Measurements from ENCODE around the gene PEX14.

Gene PEX14

GRCh38 chr1:10653370-10654125, 178.8 kb downstream of the PEX14 start:
- no peak for DNase-seq

- no peak for DNase-seq
These were observed 180.3 kb downstream of the PEX14 start for GRCh38 chr1:10655002-10655401.

DNA sequence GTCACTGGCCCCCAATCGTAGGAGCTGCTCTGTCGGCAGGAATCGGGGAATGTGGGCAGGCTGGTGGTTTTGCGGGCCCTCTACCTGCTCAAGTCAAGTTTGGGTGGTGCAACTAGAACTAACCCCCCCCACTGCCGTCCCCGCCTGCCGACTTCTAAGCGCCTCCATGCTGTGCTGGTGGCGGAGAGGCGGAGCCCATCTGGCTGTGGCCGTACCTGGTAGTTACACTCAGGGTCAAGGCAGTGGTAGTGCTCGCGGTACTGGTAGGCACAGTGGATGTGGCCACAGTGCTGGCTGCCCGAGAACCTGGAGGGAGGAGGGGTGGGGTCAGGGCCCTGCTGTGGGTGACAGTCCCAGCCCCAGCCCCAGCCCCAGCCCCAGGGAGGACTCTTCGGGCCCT, 181.7 kb downstream of the PEX14 start:
- no peak for DNase-seq

DNA sequence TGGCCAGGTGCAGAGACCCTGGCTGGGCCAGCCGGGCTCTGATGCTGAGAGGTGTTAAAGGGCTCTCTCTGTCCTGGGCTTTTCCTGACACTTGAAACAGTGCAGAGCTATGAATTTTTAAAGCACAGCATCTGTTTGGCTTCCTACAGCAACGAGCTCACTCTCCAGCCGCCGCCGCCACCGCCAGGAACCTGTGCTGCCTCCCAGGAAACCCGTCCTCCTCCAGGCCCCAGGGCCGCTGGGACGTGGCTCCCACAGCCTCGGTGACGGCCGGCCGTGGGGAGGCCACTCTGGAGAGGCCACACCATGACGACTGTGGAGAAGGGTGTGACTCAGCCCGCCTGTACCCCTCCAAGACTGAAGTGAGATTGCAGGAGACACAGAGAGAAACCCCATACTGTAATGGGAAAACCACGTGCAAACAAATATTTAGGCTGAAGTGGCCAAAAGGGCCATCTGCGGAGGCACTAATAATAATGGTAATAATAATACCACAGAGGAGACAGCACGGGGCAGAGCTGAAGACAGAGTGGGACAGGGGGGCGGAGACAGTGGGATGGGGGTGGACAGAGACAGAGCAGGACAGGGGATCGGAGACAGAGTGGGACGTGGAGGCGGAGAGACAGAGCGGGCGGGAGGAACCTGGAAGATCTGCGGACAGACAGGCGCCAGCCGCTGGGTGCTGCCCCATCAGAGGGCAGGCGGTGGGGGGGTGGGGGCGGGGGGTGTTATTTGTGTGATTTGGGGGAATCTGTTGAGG, 182.5 kb downstream of the PEX14 start:
- DNase-seq, result no peak

- no peak for DNase-seq
These were observed 183.8 kb downstream of the PEX14 start for GRCh38 chr1:10658396-10659066.

GRCh38 chr1:10659218-10659617, 184.5 kb downstream of the PEX14 start:
- DNase-seq, result no peak

DNA sequence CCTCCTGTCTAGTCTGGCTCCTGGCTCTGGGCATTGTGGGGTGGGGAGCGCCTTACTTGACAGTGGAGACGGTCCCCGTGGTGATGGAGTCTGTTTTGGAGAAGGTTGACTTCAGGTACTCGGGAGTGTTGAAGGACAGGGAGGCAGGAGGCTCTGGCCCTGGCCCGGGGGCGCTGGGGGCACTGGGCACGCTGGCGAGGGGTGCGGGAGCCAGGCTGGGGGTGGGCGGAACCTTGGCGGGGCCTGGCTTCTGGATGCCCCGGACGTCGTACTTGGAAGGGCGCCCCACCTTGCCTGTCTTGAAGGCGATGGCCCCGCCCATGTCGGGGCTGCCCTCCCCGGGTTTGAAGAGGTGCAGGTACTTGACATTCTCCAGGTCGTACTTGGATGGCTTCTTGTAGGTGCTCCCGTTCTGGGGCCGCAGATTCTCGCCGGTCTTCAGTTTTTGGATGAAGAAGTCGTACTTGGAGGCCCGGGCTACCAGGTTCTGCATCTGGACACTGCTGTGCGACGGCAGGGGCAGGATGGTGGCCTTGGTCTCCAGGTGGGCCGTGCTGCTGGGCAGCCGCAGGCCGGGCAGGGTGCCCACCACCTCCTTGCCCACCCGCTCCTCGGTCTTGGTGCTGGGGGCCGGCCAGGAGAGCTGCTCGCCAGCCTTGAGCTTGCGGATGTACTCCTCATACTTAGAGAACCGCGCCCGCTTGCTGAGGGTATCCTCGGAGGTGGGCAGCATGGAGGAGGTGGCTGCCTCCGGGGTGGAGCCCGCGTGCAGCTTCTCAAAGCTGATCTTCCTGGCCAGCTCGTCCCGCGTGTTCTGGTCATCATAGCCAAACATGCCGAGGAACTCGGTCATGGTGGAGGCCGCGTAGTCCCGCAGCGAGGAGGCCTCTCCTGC, 185.1 kb downstream of the PEX14 start:
- no peak for DNase-seq

DNA sequence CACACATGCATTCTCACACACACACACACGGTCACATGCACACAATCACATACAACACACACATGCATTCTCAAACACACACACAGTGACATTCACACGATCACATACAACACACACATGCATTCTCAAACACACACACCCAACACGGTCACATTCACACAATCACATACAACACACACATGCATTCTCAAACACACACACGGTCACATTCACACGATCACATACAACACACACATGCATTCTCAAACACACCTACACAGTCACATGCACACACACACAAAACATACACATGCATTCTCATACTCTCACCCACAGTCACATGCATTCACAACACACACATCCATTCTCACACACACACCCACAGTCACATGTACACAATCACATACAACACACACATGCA, 186.7 kb downstream of the PEX14 start:
- DNase-seq, result no peak

GRCh38 chr1:10662090-10662688, 187.4 kb downstream of the PEX14 start:
- DNase-seq, result no peak

GRCh38 chr1:10662824-10663677, 188.3 kb downstream of the PEX14 start:
- DNase-seq, result no peak

GRCh38 chr1:10663678-10664035, 188.9 kb downstream of the PEX14 start:
- no peak for DNase-seq

DNA sequence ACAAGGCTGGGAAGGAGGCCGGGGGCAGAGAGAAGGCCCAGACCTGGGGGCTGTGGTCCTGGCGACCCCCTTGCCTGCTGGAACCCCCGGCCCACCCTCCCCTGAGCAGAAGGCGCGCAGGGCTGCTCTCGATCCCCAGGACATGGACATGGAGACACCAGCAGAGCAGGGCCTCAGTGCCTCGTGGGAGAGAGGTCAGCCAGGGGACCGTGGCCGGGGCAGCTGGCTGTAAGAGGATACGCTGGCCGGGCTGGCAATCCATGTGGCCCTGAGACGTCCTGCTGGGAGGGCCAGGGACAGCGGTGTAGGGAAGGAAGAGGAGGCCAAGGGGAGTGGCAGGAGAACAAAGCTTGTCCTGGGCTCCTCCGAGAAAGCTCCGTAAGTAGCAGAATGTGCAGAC, 189.5 kb downstream of the PEX14 start:
- DNase-seq, result no peak

- DNase-seq, result no peak
These were observed 190.5 kb downstream of the PEX14 start for GRCh38 chr1:10665226-10665625.

DNA sequence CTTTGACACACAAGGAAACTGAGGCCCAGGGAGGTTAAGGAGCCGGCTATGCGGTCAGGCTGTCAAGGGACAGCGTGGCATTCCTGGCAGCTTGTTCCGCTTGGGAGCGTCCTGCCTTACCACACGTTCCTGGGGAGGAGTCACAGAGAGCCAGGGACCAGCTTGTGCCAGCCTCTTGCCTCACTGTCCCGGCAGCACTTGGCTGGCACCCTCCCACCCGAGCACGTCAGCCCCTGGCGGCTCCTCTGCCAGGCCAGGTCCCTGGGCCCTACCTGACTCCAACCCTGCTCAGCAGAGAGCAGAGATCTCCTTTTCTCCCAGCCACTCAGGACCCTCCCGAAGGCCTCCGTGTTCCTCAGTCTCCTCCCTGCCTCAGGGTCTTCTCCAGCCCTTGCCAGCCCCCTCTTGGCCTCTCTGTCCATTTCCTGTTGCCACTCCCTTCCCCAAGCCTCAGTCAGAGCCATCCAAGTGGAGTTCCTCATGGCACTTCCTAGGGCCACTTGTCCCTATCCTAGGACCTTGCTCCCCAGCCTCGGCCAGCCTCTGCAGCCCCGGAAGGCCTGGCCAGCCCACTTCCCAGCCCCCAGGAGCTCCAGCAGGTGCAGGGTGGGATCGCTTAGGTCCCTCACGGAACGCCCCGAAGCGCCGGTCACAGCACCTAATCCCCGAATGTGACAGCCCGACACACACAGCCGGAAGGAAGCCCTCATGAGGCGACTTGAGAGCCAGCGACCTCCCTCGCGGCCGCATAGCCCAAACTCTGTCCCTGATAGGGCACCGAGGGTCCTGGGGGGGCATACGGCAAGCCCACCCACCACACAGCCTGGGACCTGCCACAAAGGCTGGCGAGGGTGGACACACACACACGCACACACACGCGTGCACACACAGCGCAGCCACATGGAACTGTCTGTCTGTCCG, 191.4 kb downstream of the PEX14 start:
- no peak for DNase-seq

DNA sequence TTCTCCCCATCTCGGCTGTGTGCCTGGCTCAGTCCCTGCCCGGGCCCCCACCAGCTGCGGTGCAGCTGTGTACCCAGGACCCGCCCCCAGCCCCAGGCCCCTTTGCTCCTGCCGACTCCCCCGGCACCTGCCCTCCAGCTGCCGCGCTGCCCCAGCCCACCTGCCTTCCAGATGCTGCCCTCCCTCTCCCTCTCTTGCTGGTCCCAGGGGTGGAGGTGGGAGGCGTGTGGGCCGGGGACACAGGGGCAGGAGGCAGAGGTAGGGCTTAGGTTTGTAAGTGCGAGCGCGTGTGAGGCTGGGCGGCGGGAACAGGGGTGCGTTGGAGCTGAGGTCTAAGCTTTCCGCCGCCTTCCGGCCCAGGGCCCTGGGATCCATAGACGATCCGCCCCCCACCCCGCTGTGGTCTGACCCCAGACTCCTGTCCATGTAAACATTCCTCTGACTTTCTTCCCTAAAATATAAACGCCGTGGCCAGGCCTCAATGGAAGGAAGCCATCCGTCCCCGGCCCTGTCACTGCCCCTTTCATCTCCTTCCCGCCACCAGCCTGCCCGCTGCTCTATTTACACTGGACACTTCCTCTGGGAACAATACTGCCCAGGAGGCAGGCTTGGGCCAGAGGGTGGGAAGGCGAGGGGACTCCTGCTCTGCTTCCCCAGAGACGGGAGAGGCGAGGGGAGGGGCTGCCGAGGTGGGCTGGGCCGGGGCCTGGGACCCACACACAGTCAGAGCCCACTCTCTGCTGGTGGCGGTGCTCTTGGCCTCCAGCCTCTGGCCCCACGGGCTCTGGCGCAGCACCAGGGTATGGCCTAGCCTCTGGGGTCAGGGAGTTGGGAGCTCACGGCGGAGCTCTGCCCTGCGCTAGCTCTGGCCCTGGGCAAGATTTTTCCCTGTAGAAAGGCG, 193.4 kb downstream of the PEX14 start:
- DNase-seq, result peak; percentile 48

GRCh38 chr1:10669570-10669969, 194.8 kb downstream of the PEX14 start:
- DNase-seq, result no peak

- DNase-seq, result no peak
These were observed 195.4 kb downstream of the PEX14 start for GRCh38 chr1:10670190-10670589.

- DNase-seq, result no peak
These were observed 196.3 kb downstream of the PEX14 start for GRCh38 chr1:10671090-10671489.

DNA sequence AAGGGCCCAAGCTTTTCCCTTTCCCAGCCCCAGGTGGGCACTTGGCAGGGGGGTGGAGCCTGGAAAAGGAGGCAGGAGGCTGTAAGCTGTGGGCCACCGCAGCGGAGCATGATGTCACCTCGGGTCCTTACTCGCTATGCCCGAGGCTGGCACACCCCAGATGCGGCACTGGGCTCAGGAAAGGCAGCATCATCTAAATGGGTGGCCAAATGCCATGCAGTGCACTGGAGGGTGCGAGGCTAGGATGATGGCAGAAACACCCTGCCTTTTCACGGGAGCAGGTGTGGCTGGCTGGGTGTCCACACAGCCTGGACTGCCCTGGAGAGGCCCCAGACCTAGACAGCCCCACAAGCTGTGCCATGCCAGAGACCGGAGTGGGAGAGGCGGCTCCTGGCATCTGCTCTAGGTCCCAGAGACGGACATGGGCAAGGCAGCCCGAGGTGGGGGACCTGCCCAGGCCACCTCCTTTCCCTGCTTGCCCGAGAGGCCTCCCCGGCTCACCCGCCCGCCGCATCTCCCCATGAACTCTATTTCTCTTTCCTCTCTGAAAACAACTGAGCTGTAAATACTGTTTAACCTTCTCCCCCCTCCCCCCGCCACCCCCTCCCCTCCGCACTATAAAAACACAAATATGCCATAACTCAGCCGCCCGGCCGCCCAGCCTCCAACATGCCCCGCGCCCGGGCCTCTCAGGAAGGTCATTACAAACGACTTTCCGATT, 197.0 kb downstream of the PEX14 start:
- DNase-seq, result no peak
